ENCODE measurements around the gene IRS1. TPM values are rescaled to one million over a fixed set of nuclear protein-coding genes. Genes with fewer than 3 reads are reported as not detected.
"Not testable (repeated sequence)": the region's sequence is repeated elsewhere in the genome, so short reads cannot be mapped to it uniquely, and the experiment has no call there.

The IRS1 gene
- total and polyA plus RNA-seq, 2 of the 4 experiments (the other 2 are of a cell fraction) = 21.1 to 37.1 TPM

DNA sequence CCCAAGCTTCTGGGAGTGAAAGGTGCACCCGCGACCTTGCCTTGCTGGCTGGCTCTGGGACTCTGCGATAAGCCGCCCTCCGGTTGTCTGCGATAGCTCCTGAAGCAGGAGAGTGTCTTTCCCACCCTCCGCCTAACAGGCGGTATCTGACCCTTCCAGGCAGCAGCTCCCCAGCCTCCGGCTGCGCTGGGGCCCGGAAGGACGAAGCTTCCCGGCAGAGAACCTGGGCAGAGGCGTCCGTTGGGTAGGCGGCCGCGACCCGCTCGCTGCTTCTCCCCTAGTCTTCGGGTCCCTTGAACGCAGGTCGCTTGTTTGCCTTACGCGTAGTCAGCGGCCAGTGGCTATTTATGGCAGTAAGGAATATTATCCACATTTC, 35.8 kb upstream of the IRS1 start (continued):
- TF ChIP-seq, protein P1, sequence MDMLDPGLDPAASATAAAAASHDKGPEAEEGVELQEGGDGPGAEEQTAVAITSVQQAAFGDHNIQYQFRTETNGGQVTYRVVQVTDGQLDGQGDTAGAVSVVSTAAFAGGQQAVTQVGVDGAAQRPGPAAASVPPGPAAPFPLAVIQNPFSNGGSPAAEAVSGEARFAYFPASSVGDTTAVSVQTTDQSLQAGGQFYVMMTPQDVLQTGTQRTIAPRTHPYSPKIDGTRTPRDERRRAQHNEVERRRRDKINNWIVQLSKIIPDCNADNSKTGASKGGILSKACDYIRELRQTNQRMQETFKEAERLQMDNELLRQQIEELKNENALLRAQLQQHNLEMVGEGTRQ (IDR thresholded peaks at IDR 0.05; ENCODE audit: low read depth, low read length) = no peak
- no peak for TF ChIP-seq FOS (IDR thresholded peaks at IDR 0.05; ENCODE audit: low read depth, low read length)
- TF ChIP-seq MAZ (IDR thresholded peaks at IDR 0.05; ENCODE audit: borderline replicate concordance, low read depth, low read length) = no peak
- no peak for TF ChIP-seq CHD1 (IDR thresholded peaks at IDR 0.05; ENCODE audit: low read depth, low read length)
- TF ChIP-seq RAD21 (IDR thresholded peaks at IDR 0.05; ENCODE audit: low read length) = no peak

DNA sequence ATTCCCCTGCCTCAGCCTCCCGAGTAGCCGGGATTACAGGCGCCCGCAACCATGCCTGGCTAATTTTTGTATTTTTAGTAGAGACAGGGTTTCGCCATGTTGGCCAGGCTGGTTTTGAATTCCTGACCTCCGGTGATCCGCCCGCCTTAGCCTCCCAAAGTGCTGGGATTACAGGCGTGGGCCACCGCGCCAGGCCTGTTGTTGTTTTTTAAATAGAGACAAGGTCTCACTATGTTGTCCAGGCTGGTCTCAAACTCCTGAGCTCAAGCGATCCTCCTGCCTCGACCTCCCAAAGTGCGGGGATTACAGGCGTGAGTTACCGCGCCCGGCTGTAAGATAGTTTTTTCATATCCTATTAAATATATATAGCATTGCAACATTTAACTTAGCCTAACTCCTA, 35.3 kb upstream of the IRS1 start:
- ATAC-seq (ENCODE audit: low read depth); H2BK120ac ChIP-seq (ENCODE audit: low read depth, low read length); H2AK9ac ChIP-seq (replicated peaks; ENCODE audit: low read depth, low read length, poor library complexity); H2BK5ac ChIP-seq (ENCODE audit: low read depth, low read length, poor library complexity, severe bottlenecking); H3K9me3 ChIP-seq (ENCODE audit: control insufficient read depth, insufficient read depth, low read length); H3K4me1 ChIP-seq (ENCODE audit: control insufficient read depth, insufficient read depth, low read length); in situ Hi-C loops (cut with MboI; ENCODE audit: low sequenced_read_pairs); H3K27me3 ChIP-seq (ENCODE audit: control insufficient read depth, insufficient read depth, low read length); H2AFZ ChIP-seq (replicated peaks; ENCODE audit: low read length, poor library complexity); H2AK5ac ChIP-seq (ENCODE audit: low read depth, low read length); H3K36me3 ChIP-seq (ENCODE audit: control insufficient read depth, insufficient read depth, low read length); H3K23ac ChIP-seq (ENCODE audit: low read depth, low read length); H3K9ac ChIP-seq (ENCODE audit: low read depth, low read length); H3K4me3 ChIP-seq (ENCODE audit: insufficient read depth, low read depth, low read length); H4K20me1 ChIP-seq (ENCODE audit: insufficient read depth, low read length); H3K56ac ChIP-seq (ENCODE audit: extremely low read depth, insufficient read depth, low read length); H2BK20ac ChIP-seq (ENCODE audit: low read depth, low read length); H2BK15ac ChIP-seq (ENCODE audit: low read depth, low read length); H3K4ac ChIP-seq (ENCODE audit: low read depth, low read length); H3K14ac ChIP-seq (replicated peaks; ENCODE audit: low read depth, low read length); dilution Hi-C loops (cut with HindIII; ENCODE audit: low sequenced_read_pairs, unreplicated experiment); H4K5ac ChIP-seq (ENCODE audit: low read depth, low read length); H3K9me1 ChIP-seq (ENCODE audit: insufficient read depth, low read length); H3K27ac ChIP-seq (ENCODE audit: insufficient read depth, low read length); POLR2A ChIA-PET (ENCODE audit: unreplicated experiment); DNase-seq; H4K91ac ChIP-seq (ENCODE audit: insufficient read depth, low read depth, low read length); H3K18ac ChIP-seq (ENCODE audit: low read depth, low read length); BruUV-seq (replicated peaks): not testable (repeated sequence)
- Histone ChIP-seq H3K4me2 (ENCODE audit: low read depth, low read length) (peak overlapping the region; percentile 92; the same call in 1 of the 2 replicates), H4K8ac (ENCODE audit: low read depth in 2 of 2, low read length in 2 of 2) (peak overlapping the region in 1 of 2 experiments; percentile 70; a peak in 1 of 4 replicates), H3K79me1 (ENCODE audit: low read depth in 1 of 2, low read length in 2 of 2) (peaks cover 14 to 33% of the 10 kb centered on the region in 2 experiments)
- CTCF ChIA-PET = interaction anchor here (1.7 kb wide), 1 partner anchor 10 kb away, joined by 8 read pairs; no protein-coding TSS in a partner anchor
- intact Hi-C loops (cut with micrococcal nuclease) = loop anchor here (5.0 kb wide), 2 partner anchors 37 to 57 kb away; no protein-coding TSS in a partner anchor
- no CpG with 5 or more reads among the region's 18 CpGs for WGBS, 2 experiments (ENCODE audit: extremely low coverage in 2 of 2, insufficient read length in 1 of 2)

All from IMR-90 (cell line).